WTC11 (cell line): ENCODE measurements around the gene CLK3.

Experiments
- CBFB ChIP-seq: sonication (generic); formaldehyde crosslinking; IDR thresholded peaks from 2 replicates; pipeline ENCODE4 v1.8.1; 2022; ENCODE audit warnings: mild to moderate bottlenecking, low read depth, missing genetic modification reagents
- GTF2I ChIP-seq: fragments of 250-450 bp; sonication (Bioruptor Pico); conservative IDR thresholded peaks from 2 replicates; pipeline ENCODE4 v1.4.0; 2021; ENCODE audit warnings: mild to moderate bottlenecking
- MXD4 ChIP-seq: fragments of 250-450 bp; sonication (Bioruptor Pico); IDR thresholded peaks from 2 replicates; pipeline ENCODE4 v1.8.0; 2021; ENCODE audit warnings: mild to moderate bottlenecking, moderate library complexity, borderline replicate concordance
- ZNF121 ChIP-seq: sonication (generic); formaldehyde crosslinking; IDR thresholded peaks from 2 replicates; pipeline ENCODE4 v1.8.0; 2023; ENCODE audit warnings: missing genetic modification reagents
- TF ChIP-seq, protein P1 (sequence below): sonication (generic); formaldehyde crosslinking; IDR thresholded peaks from 2 replicates; pipeline ENCODE4 v1.8.0; 2022; ENCODE audit warnings: mild to moderate bottlenecking, missing genetic modification reagents
- TF ChIP-seq, protein P2 (sequence below): fragments of 200-600 bp; IDR thresholded peaks from 2 replicates; pipeline ENCODE4 v1.8.0; 2022; ENCODE audit warnings: antibody characterized with exemption
- TF ChIP-seq, protein P3 (sequence below): fragments of 250-450 bp; sonication (Bioruptor Pico); conservative IDR thresholded peaks from 2 replicates; pipeline ENCODE4 v1.9.0; 2021; ENCODE audit warnings: mild to moderate bottlenecking

DNA sequence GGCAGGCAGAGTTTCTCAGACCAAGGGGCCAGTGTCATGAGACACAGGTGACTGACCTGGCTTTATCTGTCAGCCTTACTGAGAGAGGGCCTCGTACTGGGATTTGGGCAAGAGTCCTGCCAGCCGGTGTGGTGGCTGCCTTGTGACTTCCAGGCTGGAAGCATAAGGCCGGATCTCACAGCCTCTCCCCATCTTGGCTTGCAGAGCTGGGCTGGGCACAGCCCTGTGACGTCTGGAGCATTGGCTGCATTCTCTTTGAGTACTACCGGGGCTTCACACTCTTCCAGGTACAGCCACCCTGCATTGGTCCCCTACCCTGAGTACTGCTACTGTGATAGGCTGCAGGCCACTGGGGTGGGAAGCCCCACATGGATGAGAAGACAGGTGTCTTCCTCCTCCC lies 12.1 kb downstream of the CLK3 start:
- TF ChIP-seq, protein P1, sequence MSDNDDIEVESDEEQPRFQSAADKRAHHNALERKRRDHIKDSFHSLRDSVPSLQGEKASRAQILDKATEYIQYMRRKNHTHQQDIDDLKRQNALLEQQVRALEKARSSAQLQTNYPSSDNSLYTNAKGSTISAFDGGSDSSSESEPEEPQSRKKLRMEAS = no peak
- TF ChIP-seq ZNF121 (CRISPR knock-in tag) (no peak), CBFB (CRISPR knock-in tag) (no peak), GTF2I (no peak), MXD4 (CRISPR knock-in tag) (no peak)
- TF ChIP-seq, protein P2, sequence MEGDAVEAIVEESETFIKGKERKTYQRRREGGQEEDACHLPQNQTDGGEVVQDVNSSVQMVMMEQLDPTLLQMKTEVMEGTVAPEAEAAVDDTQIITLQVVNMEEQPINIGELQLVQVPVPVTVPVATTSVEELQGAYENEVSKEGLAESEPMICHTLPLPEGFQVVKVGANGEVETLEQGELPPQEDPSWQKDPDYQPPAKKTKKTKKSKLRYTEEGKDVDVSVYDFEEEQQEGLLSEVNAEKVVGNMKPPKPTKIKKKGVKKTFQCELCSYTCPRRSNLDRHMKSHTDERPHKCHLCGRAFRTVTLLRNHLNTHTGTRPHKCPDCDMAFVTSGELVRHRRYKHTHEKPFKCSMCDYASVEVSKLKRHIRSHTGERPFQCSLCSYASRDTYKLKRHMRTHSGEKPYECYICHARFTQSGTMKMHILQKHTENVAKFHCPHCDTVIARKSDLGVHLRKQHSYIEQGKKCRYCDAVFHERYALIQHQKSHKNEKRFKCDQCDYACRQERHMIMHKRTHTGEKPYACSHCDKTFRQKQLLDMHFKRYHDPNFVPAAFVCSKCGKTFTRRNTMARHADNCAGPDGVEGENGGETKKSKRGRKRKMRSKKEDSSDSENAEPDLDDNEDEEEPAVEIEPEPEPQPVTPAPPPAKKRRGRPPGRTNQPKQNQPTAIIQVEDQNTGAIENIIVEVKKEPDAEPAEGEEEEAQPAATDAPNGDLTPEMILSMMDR = no peak
- TF ChIP-seq, protein P3, sequence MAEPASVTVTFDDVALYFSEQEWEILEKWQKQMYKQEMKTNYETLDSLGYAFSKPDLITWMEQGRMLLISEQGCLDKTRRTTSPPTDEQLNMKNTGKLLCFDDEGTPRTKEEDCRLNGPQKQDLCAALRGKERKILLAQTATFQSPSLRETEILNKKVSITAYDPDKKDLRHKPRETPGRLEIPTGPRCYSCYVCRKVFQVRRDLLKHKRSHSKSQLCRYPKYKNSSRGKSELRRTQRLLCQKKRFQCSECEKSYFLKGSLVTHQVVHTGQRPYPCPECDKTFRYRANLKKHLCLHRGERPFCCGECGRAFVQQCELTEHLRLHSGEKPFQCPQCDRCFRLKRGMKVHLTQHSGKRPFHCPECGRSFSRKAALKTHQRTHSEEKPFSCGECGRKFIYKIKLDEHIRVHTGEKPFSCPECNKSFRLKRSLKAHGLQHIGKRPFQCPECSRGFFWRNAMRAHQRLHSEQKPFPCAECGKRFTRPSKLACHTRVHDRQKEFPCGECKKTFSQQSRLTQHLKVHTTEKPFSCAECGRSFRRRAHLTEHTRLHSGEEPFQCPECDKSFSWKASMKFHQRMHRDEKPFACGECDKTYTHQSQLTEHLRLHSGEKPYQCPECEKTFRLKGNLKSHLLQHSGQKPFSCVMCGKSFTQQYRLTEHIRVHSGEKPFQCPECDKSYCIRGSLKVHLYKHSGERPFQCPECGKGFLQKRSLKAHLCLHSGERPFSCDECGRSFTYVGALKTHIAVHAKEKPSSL = no peak
